ENCODE data around the gene OCA2. TPM values are rescaled to one million over a fixed set of nuclear protein-coding genes. Genes with fewer than 3 reads are reported as not detected.

Gene OCA2
- total RNA-seq, 6 experiments from 2014 or later = 0.07 to 0.13 (median 0.12) TPM; not detected in 3

DNA sequence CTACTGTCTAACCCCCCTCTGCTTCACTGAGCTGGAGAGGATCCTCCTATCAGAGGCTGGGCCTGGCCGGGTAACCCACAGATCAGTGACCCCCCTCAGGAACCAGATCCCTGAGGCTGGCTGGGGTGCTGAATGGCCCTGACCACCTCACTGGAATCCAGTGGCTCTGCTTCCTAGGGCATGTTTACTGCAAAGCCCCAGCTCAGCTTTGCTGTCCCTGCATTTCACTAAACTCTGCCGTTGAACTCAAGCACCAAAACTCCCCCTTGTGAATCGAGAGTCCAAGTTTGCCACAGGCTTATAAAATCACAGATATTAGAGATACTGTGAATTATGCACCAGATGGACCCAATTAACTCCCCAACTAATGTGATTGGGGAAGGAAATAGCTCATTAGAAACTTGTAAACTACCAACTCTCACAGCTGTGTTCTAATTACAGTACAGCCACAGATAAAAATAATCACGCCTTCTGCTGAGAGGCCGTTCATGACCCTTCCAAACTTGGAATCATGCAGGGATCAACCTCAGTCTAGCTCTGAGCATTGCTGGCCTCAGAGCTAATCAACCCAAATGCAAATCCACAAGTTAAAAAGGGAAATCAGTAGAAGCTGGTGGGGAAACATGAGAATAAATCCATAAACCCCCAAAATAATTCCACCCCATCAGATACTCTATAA is 47.0 kb downstream of the OCA2 start:
- Histone ChIP-seq H3K4me1 (no peaks in the 10 kb centered on the region), H3K27ac (no peak overlapping the region), H3K27me3 (no peaks in the 10 kb centered on the region), H3K4me3 (no peak overlapping the region), H3K36me3 (no peaks in the 10 kb centered on the region), H3K9me3 (no peaks in the 10 kb centered on the region)
- TF ChIP-seq POLR2A (IDR thresholded peaks at IDR 0.05) = no peak
- TF ChIP-seq, protein P1, sequence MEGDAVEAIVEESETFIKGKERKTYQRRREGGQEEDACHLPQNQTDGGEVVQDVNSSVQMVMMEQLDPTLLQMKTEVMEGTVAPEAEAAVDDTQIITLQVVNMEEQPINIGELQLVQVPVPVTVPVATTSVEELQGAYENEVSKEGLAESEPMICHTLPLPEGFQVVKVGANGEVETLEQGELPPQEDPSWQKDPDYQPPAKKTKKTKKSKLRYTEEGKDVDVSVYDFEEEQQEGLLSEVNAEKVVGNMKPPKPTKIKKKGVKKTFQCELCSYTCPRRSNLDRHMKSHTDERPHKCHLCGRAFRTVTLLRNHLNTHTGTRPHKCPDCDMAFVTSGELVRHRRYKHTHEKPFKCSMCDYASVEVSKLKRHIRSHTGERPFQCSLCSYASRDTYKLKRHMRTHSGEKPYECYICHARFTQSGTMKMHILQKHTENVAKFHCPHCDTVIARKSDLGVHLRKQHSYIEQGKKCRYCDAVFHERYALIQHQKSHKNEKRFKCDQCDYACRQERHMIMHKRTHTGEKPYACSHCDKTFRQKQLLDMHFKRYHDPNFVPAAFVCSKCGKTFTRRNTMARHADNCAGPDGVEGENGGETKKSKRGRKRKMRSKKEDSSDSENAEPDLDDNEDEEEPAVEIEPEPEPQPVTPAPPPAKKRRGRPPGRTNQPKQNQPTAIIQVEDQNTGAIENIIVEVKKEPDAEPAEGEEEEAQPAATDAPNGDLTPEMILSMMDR (IDR thresholded peaks at IDR 0.05) = no peak
- intact Hi-C loops (cut with DNase I) = no loop called here
- peak in 1 of 4 donors; percentile 47 for ATAC-seq
- no peak for DNase-seq
- WGBS (ENCODE audit: insufficient coverage, low coverage, low lambda C conversion rate, missing lambda C conversion rate) = 50% methylated on average over 4 of the region's 5 CpGs

GRCh38 chr15:28049581-28049980 is 49.5 kb downstream of the OCA2 start:
- Histone ChIP-seq H3K4me3 (no peak overlapping the region), H3K36me3 (no peaks in the 10 kb centered on the region), H3K4me1 (no peaks in the 10 kb centered on the region), H3K27ac (no peak overlapping the region), H3K9me3 (no peaks in the 10 kb centered on the region), H3K27me3 (no peaks in the 10 kb centered on the region)
- 18% methylated on average over 3 of the region's 3 CpGs for WGBS (ENCODE audit: insufficient coverage, low coverage, low lambda C conversion rate, missing lambda C conversion rate)
- no peak for TF ChIP-seq POLR2A (IDR thresholded peaks at IDR 0.05)
- TF ChIP-seq, protein P1 (IDR thresholded peaks at IDR 0.05) = no peak
- DNase-seq (no peak), ATAC-seq (peak in 2 of 4 donors; percentile 70 to 71)
- intact Hi-C loops (cut with DNase I) = no loop called here

DNA sequence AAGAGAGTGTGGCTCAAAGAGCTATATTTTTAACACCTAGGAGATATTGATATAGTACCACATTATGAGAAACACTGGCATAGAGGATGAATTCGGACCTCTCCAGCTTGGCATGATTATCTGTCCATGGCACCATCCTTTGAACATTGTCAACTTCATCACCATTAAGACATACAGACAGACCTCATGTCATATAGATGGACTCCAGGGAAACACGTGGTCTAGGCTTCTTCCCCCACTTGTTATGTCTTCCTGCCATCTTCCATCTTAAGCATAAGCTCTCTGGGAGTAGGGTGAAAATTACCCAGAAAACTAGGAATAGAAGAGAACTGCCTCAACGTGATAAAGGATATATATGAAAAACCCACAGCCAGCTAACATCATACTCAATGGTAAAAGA is 51.8 kb downstream of the OCA2 start:
- Histone ChIP-seq H3K36me3 (no peaks in the 10 kb centered on the region), H3K4me1 (no peaks in the 10 kb centered on the region), H3K27me3 (no peaks in the 10 kb centered on the region), H3K4me3 (no peak overlapping the region), H3K9me3 (no peaks in the 10 kb centered on the region), H3K27ac (no peak overlapping the region)
- DNase-seq (no peak), ATAC-seq (no peak)
- intact Hi-C loops (cut with DNase I) = no loop called here
- TF ChIP-seq, protein P1 (IDR thresholded peaks at IDR 0.05) = no peak
- TF ChIP-seq POLR2A (IDR thresholded peaks at IDR 0.05) = no peak
- WGBS (ENCODE audit: insufficient coverage, low coverage, low lambda C conversion rate, missing lambda C conversion rate) = 54% methylated on average over 3 of the region's 3 CpGs

GRCh38 chr15:28044121-28044672 is 54.9 kb downstream of the OCA2 start:
- WGBS (ENCODE audit: insufficient coverage, low coverage, low lambda C conversion rate, missing lambda C conversion rate) = 69% methylated on average over 5 of the region's 5 CpGs
- no peak for TF ChIP-seq POLR2A (IDR thresholded peaks at IDR 0.05)
- TF ChIP-seq, protein P1 (IDR thresholded peaks at IDR 0.05) = no peak
- H3K27me3 ChIP-seq = no peaks in the 10 kb centered on the region
- no peak overlapping the region for H3K27ac ChIP-seq
- intact Hi-C loops (cut with DNase I) = no loop called here
- H3K9me3 ChIP-seq = no peaks in the 10 kb centered on the region
- no peak overlapping the region for H3K4me3 ChIP-seq
- no peaks in the 10 kb centered on the region for H3K4me1 ChIP-seq
- no peak for ATAC-seq
- no peak for DNase-seq
- no peaks in the 10 kb centered on the region for H3K36me3 ChIP-seq
